ENCODE results near the gene NAV3. TPM values are rescaled to one million over a fixed set of nuclear protein-coding genes. Genes with fewer than 3 reads are reported as not detected.

NAV3 gene
- total and polyA plus RNA-seq, 2 donors = 1.4 to 5.4 TPM

- WGBS = 93% methylated on average over 2 of the region's 2 CpGs
- no peak for DNase-seq (ENCODE audit: low read depth in 6 of 9, low spot score in 9 of 9)
These were observed 3.9 kb downstream of the NAV3 start for GRCh38 chr12:77834618-77835017.

GRCh38 chr12:77835969-77836368, 5.3 kb downstream of the NAV3 start:
- DNase-seq (ENCODE audit: low read depth in 6 of 9, low spot score in 9 of 9) = no peak
- Histone ChIP-seq H3K9me3 (ENCODE audit: control insufficient read depth in 2 of 2, insufficient read depth in 1 of 2, low read length in 1 of 2) (no peaks in the 10 kb centered on the region), H3K36me3 (ENCODE audit: control insufficient read depth in 2 of 2, insufficient read depth in 2 of 2, low read length in 1 of 2) (no peaks in the 10 kb centered on the region), H3K27ac (ENCODE audit: low read depth in 1 of 2, low read length in 1 of 2) (no peak overlapping the region), H3K27me3 (ENCODE audit: control insufficient read depth in 2 of 2, insufficient read depth in 1 of 2, low read length in 1 of 2) (no peaks in the 10 kb centered on the region), H3K4me3 (ENCODE audit: low read length in 2 of 2) (no peak overlapping the region), H3K4me1 (ENCODE audit: control insufficient read depth in 2 of 2, insufficient read depth in 2 of 2, low read length in 2 of 2) (no peaks in the 10 kb centered on the region)

More at GRCh38 chr12:77834618-77835017, 3.9 kb downstream of the NAV3 start:
- no peaks in the 10 kb centered on the region for H3K4me1 ChIP-seq (ENCODE audit: control insufficient read depth in 2 of 2, insufficient read depth in 2 of 2, low read length in 2 of 2)
- no peaks in the 10 kb centered on the region for H3K9me3 ChIP-seq (ENCODE audit: control insufficient read depth in 2 of 2, insufficient read depth in 1 of 2, low read length in 1 of 2)
- no peaks in the 10 kb centered on the region for H3K36me3 ChIP-seq (ENCODE audit: control insufficient read depth in 2 of 2, insufficient read depth in 2 of 2, low read length in 1 of 2)
- no peaks in the 10 kb centered on the region for H3K27me3 ChIP-seq (ENCODE audit: control insufficient read depth in 2 of 2, insufficient read depth in 1 of 2, low read length in 1 of 2)
- no peak overlapping the region for H3K27ac ChIP-seq (ENCODE audit: low read depth in 1 of 2, low read length in 1 of 2)
- H3K4me3 ChIP-seq (ENCODE audit: low read length in 2 of 2) = no peak overlapping the region

GRCh38 chr12:77837876-77838291, 7.2 kb downstream of the NAV3 start:
- H3K27ac ChIP-seq (ENCODE audit: low read depth in 1 of 2, low read length in 1 of 2) = no peak overlapping the region
- H3K4me1 ChIP-seq (ENCODE audit: control insufficient read depth in 2 of 2, insufficient read depth in 2 of 2, low read length in 2 of 2) = no peaks in the 10 kb centered on the region
- WGBS = 75% methylated on average over 3 of the region's 3 CpGs
- H3K36me3 ChIP-seq (ENCODE audit: control insufficient read depth in 2 of 2, insufficient read depth in 2 of 2, low read length in 1 of 2) = no peaks in the 10 kb centered on the region
- no peaks in the 10 kb centered on the region for H3K9me3 ChIP-seq (ENCODE audit: control insufficient read depth in 2 of 2, insufficient read depth in 1 of 2, low read length in 1 of 2)
- no peaks in the 10 kb centered on the region for H3K27me3 ChIP-seq (ENCODE audit: control insufficient read depth in 2 of 2, insufficient read depth in 1 of 2, low read length in 1 of 2)
- H3K4me3 ChIP-seq (ENCODE audit: low read length in 2 of 2) = no peak overlapping the region
- no peak for DNase-seq (ENCODE audit: low read depth in 6 of 9, low spot score in 9 of 9)

- DNase-seq (ENCODE audit: low read depth in 6 of 9, low spot score in 9 of 9) = no peak
- H3K36me3 ChIP-seq (ENCODE audit: control insufficient read depth in 2 of 2, insufficient read depth in 2 of 2, low read length in 1 of 2) = no peaks in the 10 kb centered on the region
- no peaks in the 10 kb centered on the region for H3K9me3 ChIP-seq (ENCODE audit: control insufficient read depth in 2 of 2, insufficient read depth in 1 of 2, low read length in 1 of 2)
- no peak overlapping the region for H3K4me3 ChIP-seq (ENCODE audit: low read length in 2 of 2)
- no peak overlapping the region for H3K27ac ChIP-seq (ENCODE audit: low read depth in 1 of 2, low read length in 1 of 2)
- no peaks in the 10 kb centered on the region for H3K27me3 ChIP-seq (ENCODE audit: control insufficient read depth in 2 of 2, insufficient read depth in 1 of 2, low read length in 1 of 2)
- no peaks in the 10 kb centered on the region for H3K4me1 ChIP-seq (ENCODE audit: control insufficient read depth in 2 of 2, insufficient read depth in 2 of 2, low read length in 2 of 2)
These were observed 10.8 kb downstream of the NAV3 start for GRCh38 chr12:77841521-77841920.

GRCh38 chr12:77842430-77842829, 11.7 kb downstream of the NAV3 start:
- Histone ChIP-seq H3K36me3 (ENCODE audit: control insufficient read depth in 2 of 2, insufficient read depth in 2 of 2, low read length in 1 of 2) (no peaks in the 10 kb centered on the region), H3K27ac (ENCODE audit: low read depth in 1 of 2, low read length in 1 of 2) (peak overlapping the region in 1 of 2 donors; percentile 22), H3K9me3 (ENCODE audit: control insufficient read depth in 2 of 2, insufficient read depth in 1 of 2, low read length in 1 of 2) (no peaks in the 10 kb centered on the region), H3K4me3 (ENCODE audit: low read length in 2 of 2) (no peak overlapping the region), H3K4me1 (ENCODE audit: control insufficient read depth in 2 of 2, insufficient read depth in 2 of 2, low read length in 2 of 2) (no peaks in the 10 kb centered on the region), H3K27me3 (ENCODE audit: control insufficient read depth in 2 of 2, insufficient read depth in 1 of 2, low read length in 1 of 2) (no peaks in the 10 kb centered on the region)
- WGBS = 91% methylated on average over 5 of the region's 5 CpGs
- DNase-seq (ENCODE audit: low read depth in 6 of 9, low spot score in 9 of 9) = no peak

GRCh38 chr12:77845831-77846230, 15.1 kb downstream of the NAV3 start:
- Histone ChIP-seq H3K9me3 (ENCODE audit: control insufficient read depth in 2 of 2, insufficient read depth in 1 of 2, low read length in 1 of 2) (no peaks in the 10 kb centered on the region), H3K27ac (ENCODE audit: low read depth in 1 of 2, low read length in 1 of 2) (no peak overlapping the region), H3K4me1 (ENCODE audit: control insufficient read depth in 2 of 2, insufficient read depth in 2 of 2, low read length in 2 of 2) (no peaks in the 10 kb centered on the region), H3K4me3 (ENCODE audit: low read length in 2 of 2) (no peak overlapping the region), H3K36me3 (ENCODE audit: control insufficient read depth in 2 of 2, insufficient read depth in 2 of 2, low read length in 1 of 2) (no peaks in the 10 kb centered on the region), H3K27me3 (ENCODE audit: control insufficient read depth in 2 of 2, insufficient read depth in 1 of 2, low read length in 1 of 2) (no peaks in the 10 kb centered on the region)
- DNase-seq (ENCODE audit: low read depth in 6 of 9, low spot score in 9 of 9) = no peak
- WGBS = 96% methylated on average over 4 of the region's 4 CpGs

GRCh38 chr12:77847060-77847541, 16.4 kb downstream of the NAV3 start:
- Histone ChIP-seq H3K36me3 (ENCODE audit: control insufficient read depth in 2 of 2, insufficient read depth in 2 of 2, low read length in 1 of 2) (no peaks in the 10 kb centered on the region), H3K27me3 (ENCODE audit: control insufficient read depth in 2 of 2, insufficient read depth in 1 of 2, low read length in 1 of 2) (no peaks in the 10 kb centered on the region), H3K9me3 (ENCODE audit: control insufficient read depth in 2 of 2, insufficient read depth in 1 of 2, low read length in 1 of 2) (no peaks in the 10 kb centered on the region), H3K27ac (ENCODE audit: low read depth in 1 of 2, low read length in 1 of 2) (no peak overlapping the region), H3K4me3 (ENCODE audit: low read length in 2 of 2) (no peak overlapping the region), H3K4me1 (ENCODE audit: control insufficient read depth in 2 of 2, insufficient read depth in 2 of 2, low read length in 2 of 2) (no peaks in the 10 kb centered on the region)
- 59% methylated on average over 2 of the region's 2 CpGs for WGBS
- DNase-seq (ENCODE audit: low read depth in 6 of 9, low spot score in 9 of 9) = peak in 1 of 9 donors; percentile 15

- DNase-seq (ENCODE audit: low read depth in 6 of 9, low spot score in 9 of 9) = no peak
- Histone ChIP-seq H3K4me1 (ENCODE audit: control insufficient read depth in 2 of 2, insufficient read depth in 2 of 2, low read length in 2 of 2) (no peaks in the 10 kb centered on the region), H3K27me3 (ENCODE audit: control insufficient read depth in 2 of 2, insufficient read depth in 1 of 2, low read length in 1 of 2) (no peaks in the 10 kb centered on the region), H3K9me3 (ENCODE audit: control insufficient read depth in 2 of 2, insufficient read depth in 1 of 2, low read length in 1 of 2) (no peaks in the 10 kb centered on the region), H3K27ac (ENCODE audit: low read depth in 1 of 2, low read length in 1 of 2) (no peak overlapping the region), H3K36me3 (ENCODE audit: control insufficient read depth in 2 of 2, insufficient read depth in 2 of 2, low read length in 1 of 2) (no peaks in the 10 kb centered on the region), H3K4me3 (ENCODE audit: low read length in 2 of 2) (no peak overlapping the region)
- 39% methylated on average over 3 of the region's 3 CpGs for WGBS
These were observed 17.2 kb downstream of the NAV3 start for GRCh38 chr12:77847680-77848431.

GRCh38 chr12:77850129-77850528, 19.4 kb downstream of the NAV3 start:
- Histone ChIP-seq H3K36me3 (ENCODE audit: control insufficient read depth in 2 of 2, insufficient read depth in 2 of 2, low read length in 1 of 2) (no peaks in the 10 kb centered on the region), H3K27me3 (ENCODE audit: control insufficient read depth in 2 of 2, insufficient read depth in 1 of 2, low read length in 1 of 2) (no peaks in the 10 kb centered on the region), H3K9me3 (ENCODE audit: control insufficient read depth in 2 of 2, insufficient read depth in 1 of 2, low read length in 1 of 2) (no peaks in the 10 kb centered on the region), H3K27ac (ENCODE audit: low read depth in 1 of 2, low read length in 1 of 2) (no peak overlapping the region), H3K4me3 (ENCODE audit: low read length in 2 of 2) (no peak overlapping the region), H3K4me1 (ENCODE audit: control insufficient read depth in 2 of 2, insufficient read depth in 2 of 2, low read length in 2 of 2) (no peaks in the 10 kb centered on the region)
- no peak for DNase-seq (ENCODE audit: low read depth in 6 of 9, low spot score in 9 of 9)
- WGBS = 93% methylated on average over 2 of the region's 2 CpGs

Measured in thymus (tissue), 11 donors.